Cardiac muscle cell (in vitro differentiated cells and primary cell): ENCODE measurements around the gene PTPN22. TPM values are rescaled to one million over a fixed set of nuclear protein-coding genes. Genes with fewer than 3 reads are reported as not detected.

ENCODE experiments used
- DNase-seq, 2 donors: peaks; one replicate each; pipeline versions ENCODE4 v3.0.0 to v3.0.0-alpha.2; 2010 to 2017; ENCODE audit warnings: low read depth in 1 of 2, low spot score in 1 of 2
- H3K27ac ChIP-seq: fragments of 200-600 bp; sonication (generic); 2 replicates; pipeline ENCODE4 v1.5.1; 2016
- H3K27me3 ChIP-seq: fragments of 200-600 bp; sonication (generic); 2 replicates; pipeline ENCODE4 v1.6.0; 2016; ENCODE audit warnings: control low read depth
- H3K36me3 ChIP-seq: fragments of 200-600 bp; sonication (generic); 2 replicates; pipeline ENCODE4 v1.5.1; 2016; ENCODE audit warnings: control low read depth
- H3K4me1 ChIP-seq: fragments of 200-600 bp; sonication (generic); 2 replicates; pipeline ENCODE4 v1.8.1; 2017; ENCODE audit warnings: low read depth, mild to moderate bottlenecking, mixed run types
- H3K4me3 ChIP-seq: fragments of 200-600 bp; sonication (generic); 2 replicates; pipeline ENCODE4 v1.5.1; 2016; ENCODE audit warnings: mild to moderate bottlenecking
- H3K9me3 ChIP-seq: fragments of 200-600 bp; sonication (generic); 2 replicates; pipeline ENCODE4 v1.5.1; 2017; ENCODE audit warnings: low read depth, mild to moderate bottlenecking, control low read depth
- polyA plus RNA-seq: library from polyadenylated mRNA; unstranded; fragments of >200 nt; fragmentation: Nextera tagmentation; extraction: Ambion mirVana; gene quantifications from 2 replicates; pipeline ENCODE4 v1.2.1, GENCODE V29; 2016
- total RNA-seq: library from RNA; depleted of rRNA; stranded (reverse); fragments of >200 nt; gene quantifications from 2 replicates; pipeline ENCODE4 v1.2.3, GENCODE V29; 2016
- TF ChIP-seq, protein P1 (sequence below): IDR thresholded peaks from 2 replicates; pipeline ENCODE4 v1.5.1; 2012; ENCODE audit warnings: low read depth, mild to moderate bottlenecking, low read length

PTPN22 gene
- total and polyA plus RNA-seq, 2 experiments from 2014 or later: not detected

DNA sequence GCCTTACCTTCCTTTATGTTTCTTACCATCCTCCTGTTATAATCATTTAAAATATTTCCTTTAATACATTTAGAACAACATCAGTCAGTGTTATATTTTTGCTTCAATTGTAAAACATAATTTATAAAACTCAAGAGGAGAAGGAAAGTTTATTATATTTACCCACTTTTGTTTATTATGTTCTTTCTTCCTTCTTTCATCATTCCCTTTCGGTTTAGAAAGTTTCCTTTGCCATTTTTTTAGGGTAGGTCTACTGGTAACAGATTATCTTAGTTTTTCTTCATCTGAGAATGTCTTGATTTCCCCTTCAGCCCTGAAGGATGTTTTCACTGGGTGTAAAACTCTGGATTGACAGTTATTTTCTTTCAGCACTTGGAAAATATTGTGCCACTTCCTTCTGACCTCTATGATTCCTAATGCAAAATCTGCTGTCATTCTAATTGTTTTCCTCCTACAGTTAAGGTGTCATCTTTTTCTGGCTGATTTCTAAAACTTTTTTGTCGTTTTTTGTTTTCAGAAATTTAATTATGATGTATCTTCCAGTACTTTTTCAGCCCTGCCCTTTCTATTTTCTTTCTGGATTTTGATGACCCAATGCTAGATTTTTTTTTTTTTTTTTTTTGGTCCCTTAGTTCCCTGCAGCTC, 25.0 kb downstream of the PTPN22 start:
- TF ChIP-seq, protein P1, sequence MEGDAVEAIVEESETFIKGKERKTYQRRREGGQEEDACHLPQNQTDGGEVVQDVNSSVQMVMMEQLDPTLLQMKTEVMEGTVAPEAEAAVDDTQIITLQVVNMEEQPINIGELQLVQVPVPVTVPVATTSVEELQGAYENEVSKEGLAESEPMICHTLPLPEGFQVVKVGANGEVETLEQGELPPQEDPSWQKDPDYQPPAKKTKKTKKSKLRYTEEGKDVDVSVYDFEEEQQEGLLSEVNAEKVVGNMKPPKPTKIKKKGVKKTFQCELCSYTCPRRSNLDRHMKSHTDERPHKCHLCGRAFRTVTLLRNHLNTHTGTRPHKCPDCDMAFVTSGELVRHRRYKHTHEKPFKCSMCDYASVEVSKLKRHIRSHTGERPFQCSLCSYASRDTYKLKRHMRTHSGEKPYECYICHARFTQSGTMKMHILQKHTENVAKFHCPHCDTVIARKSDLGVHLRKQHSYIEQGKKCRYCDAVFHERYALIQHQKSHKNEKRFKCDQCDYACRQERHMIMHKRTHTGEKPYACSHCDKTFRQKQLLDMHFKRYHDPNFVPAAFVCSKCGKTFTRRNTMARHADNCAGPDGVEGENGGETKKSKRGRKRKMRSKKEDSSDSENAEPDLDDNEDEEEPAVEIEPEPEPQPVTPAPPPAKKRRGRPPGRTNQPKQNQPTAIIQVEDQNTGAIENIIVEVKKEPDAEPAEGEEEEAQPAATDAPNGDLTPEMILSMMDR: no peak

DNA sequence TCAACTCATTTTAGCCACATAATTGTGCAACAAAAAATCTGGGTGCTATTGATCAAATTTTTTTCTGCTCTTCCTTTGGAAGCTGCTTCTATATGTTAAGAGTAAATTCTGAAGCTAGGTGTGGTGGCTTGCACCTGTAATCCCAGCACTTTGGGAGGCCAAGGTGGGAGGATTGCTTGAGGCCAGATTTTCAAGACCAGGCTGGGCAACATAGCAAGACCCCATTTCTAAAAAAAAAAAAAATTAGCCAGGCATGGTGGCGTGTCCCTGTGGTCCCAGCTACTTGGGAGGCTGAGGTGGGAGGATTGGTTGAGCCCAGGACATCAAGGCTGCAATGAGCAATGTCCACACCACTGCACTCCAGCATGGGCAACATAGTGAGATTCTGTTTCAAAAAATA, 35.0 kb downstream of the PTPN22 start:
- H3K4me1 ChIP-seq: no peaks in the 10 kb centered on the region
- TF ChIP-seq, protein P1: no peak
- no peak for DNase-seq
- H3K36me3 ChIP-seq: no peaks in the 10 kb centered on the region
- H3K27ac ChIP-seq: no peak overlapping the region
- no peak overlapping the region for H3K4me3 ChIP-seq
- no peaks in the 10 kb centered on the region for H3K9me3 ChIP-seq
- peaks cover 7% of the 10 kb centered on the region for H3K27me3 ChIP-seq

More for the DNA sequence above, 25.0 kb downstream of the PTPN22 start:
- Histone ChIP-seq H3K27me3 (no peaks in the 10 kb centered on the region), H3K27ac (no peak overlapping the region), H3K4me1 (no peaks in the 10 kb centered on the region), H3K36me3 (no peaks in the 10 kb centered on the region), H3K9me3 (no peaks in the 10 kb centered on the region), H3K4me3 (no peak overlapping the region)
- DNase-seq: no peak

DNA sequence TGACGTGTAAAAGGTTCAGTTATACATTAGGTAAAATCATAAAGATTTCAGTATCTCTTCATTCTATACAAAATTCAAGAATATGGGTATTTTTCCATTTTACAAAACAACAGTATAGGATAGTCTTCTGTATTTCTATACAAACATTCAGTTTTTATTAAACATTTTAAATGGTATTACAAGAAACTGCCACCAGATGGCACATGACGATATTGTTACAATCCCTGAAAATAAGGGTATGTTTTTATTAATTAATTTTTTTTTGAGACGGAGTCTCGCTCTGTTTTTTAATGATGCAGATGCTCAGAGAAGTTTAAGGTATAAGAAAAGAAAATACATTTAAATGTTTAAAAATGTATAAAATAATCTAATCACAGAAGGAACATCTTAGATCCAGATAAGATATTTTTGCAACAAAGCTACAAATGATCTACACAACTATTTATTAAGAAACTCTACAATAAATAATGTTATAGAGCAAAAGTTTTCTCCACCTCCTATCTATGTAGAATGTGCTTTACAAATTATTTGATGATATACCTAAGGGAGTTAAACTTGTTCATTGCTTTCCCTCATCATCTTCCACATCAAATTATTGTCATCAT, 35.7 kb downstream of the PTPN22 start:
- TF ChIP-seq, protein P1: peak; percentile 35
- H3K27ac ChIP-seq: no peak overlapping the region
- H3K36me3 ChIP-seq: no peaks in the 10 kb centered on the region
- H3K27me3 ChIP-seq: peaks cover 7% of the 10 kb centered on the region
- no peak overlapping the region for H3K4me3 ChIP-seq
- DNase-seq: peak; percentile 62 to 75
- H3K9me3 ChIP-seq: no peaks in the 10 kb centered on the region
- H3K4me1 ChIP-seq: no peaks in the 10 kb centered on the region

DNA sequence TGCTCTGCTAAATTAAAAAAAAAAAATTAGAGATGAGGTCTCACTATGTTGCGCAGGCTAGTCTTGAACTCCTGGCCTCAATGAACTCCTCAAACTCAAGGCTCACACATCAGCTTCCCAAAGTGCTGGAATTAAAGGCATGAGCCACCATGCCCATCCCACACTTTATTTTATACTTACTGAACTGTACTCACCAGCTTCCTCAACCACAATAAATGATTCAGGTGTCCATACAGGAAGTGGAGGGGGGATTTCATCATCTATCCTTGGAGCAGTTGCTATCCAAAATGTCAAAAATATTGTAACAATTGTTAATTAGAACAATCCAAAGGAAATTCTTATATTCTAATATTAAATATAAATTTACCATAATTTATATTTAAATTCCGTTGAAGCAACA, 36.8 kb downstream of the PTPN22 start:
- Histone ChIP-seq H3K4me1 (no peaks in the 10 kb centered on the region), H3K27ac (no peak overlapping the region), H3K27me3 (peaks cover 7% of the 10 kb centered on the region), H3K36me3 (no peaks in the 10 kb centered on the region), H3K9me3 (no peaks in the 10 kb centered on the region), H3K4me3 (no peak overlapping the region)
- TF ChIP-seq, protein P1: no peak
- no peak for DNase-seq

DNA sequence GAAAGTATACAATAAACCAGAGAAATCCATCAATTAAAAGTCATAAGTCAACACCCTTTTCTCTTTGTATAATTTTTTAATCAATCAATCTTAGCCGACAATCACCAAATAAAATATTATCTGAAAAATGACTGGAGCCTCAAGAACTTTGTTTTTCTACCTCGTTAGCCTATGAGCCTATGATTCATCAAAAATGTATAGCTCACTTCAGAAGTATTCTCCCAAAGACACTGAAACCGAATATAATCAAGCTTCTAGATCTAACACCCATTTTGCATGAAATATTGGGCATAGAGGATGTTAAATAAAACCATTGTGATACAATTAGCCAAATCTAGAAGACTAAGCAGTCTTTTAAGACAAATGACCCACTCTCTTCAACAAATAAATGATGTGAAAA, 41.5 kb downstream of the PTPN22 start:
- H3K36me3 ChIP-seq: no peaks in the 10 kb centered on the region
- no peak overlapping the region for H3K27ac ChIP-seq
- no peaks in the 10 kb centered on the region for H3K9me3 ChIP-seq
- no peak for DNase-seq
- H3K4me3 ChIP-seq: no peak overlapping the region
- peaks cover 7% of the 10 kb centered on the region for H3K27me3 ChIP-seq
- no peaks in the 10 kb centered on the region for H3K4me1 ChIP-seq
- TF ChIP-seq, protein P1: no peak
